ENCODE measurements around the gene CACNA1G.

CACNA1G gene

GRCh38 chr17:50577451-50577954, 17.0 kb downstream of the CACNA1G start:
- no peaks in the 10 kb centered on the region for H3K4me1 ChIP-seq (ENCODE audit: insufficient read depth, low read length, severe bottlenecking)
- no peaks in the 10 kb centered on the region for H3F3A ChIP-seq (ENCODE audit: insufficient read depth, low read length)
- no peaks in the 10 kb centered on the region for H3K9me2 ChIP-seq (ENCODE audit: low read depth, low read length)
- H3K79me2 ChIP-seq (ENCODE audit: insufficient read depth, low read length) = no peaks in the 10 kb centered on the region
- no peaks in the 10 kb centered on the region for H3K27me3 ChIP-seq (ENCODE audit: insufficient read depth, low read length)
- no peak overlapping the region for H2AFZ ChIP-seq (ENCODE audit: low read length)
- H3K9ac ChIP-seq (ENCODE audit: low read length) = no peak overlapping the region
- H3K9me3 ChIP-seq (ENCODE audit: low read length) = no peaks in the 10 kb centered on the region
- no peaks in the 10 kb centered on the region for H3K36me3 ChIP-seq (ENCODE audit: insufficient read depth, low read length)
- no peaks in the 10 kb centered on the region for H4K20me1 ChIP-seq (ENCODE audit: insufficient read depth, low read length)
- no peak overlapping the region for H3K27ac ChIP-seq (ENCODE audit: low read depth, low read length, poor library complexity, severe bottlenecking)
- no peak for TF ChIP-seq EZH2 (IDR thresholded peaks at IDR 0.05; ENCODE audit: borderline replicate concordance, low read length)
- TF ChIP-seq CTCF (IDR thresholded peaks at IDR 0.05; ENCODE audit: low read length) = no peak
- no peak overlapping the region for H3K4me3 ChIP-seq (ENCODE audit: low read depth, low read length, poor library complexity, severe bottlenecking)
- H3K4me2 ChIP-seq (ENCODE audit: low read length) = no peak overlapping the region

- H3K9ac ChIP-seq (ENCODE audit: low read length) = no peak overlapping the region
- no peaks in the 10 kb centered on the region for H3K36me3 ChIP-seq (ENCODE audit: insufficient read depth, low read length)
- TF ChIP-seq EZH2 (IDR thresholded peaks at IDR 0.05; ENCODE audit: borderline replicate concordance, low read length) (no peak), CTCF (IDR thresholded peaks at IDR 0.05; ENCODE audit: low read length) (no peak)
- H4K20me1 ChIP-seq (ENCODE audit: insufficient read depth, low read length) = no peaks in the 10 kb centered on the region
- H3K4me2 ChIP-seq (ENCODE audit: low read length) = no peak overlapping the region
- H3K27me3 ChIP-seq (ENCODE audit: insufficient read depth, low read length) = no peaks in the 10 kb centered on the region
- no peaks in the 10 kb centered on the region for H3K9me3 ChIP-seq (ENCODE audit: low read length)
- no peak overlapping the region for H3K4me3 ChIP-seq (ENCODE audit: low read depth, low read length, poor library complexity, severe bottlenecking)
- H3K4me1 ChIP-seq (ENCODE audit: insufficient read depth, low read length, severe bottlenecking) = no peaks in the 10 kb centered on the region
- no peaks in the 10 kb centered on the region for H3F3A ChIP-seq (ENCODE audit: insufficient read depth, low read length)
- H3K9me2 ChIP-seq (ENCODE audit: low read depth, low read length) = no peaks in the 10 kb centered on the region
- H2AFZ ChIP-seq (ENCODE audit: low read length) = no peak overlapping the region
- H3K27ac ChIP-seq (ENCODE audit: low read depth, low read length, poor library complexity, severe bottlenecking) = no peak overlapping the region
- H3K79me2 ChIP-seq (ENCODE audit: insufficient read depth, low read length) = no peaks in the 10 kb centered on the region
Measured at GRCh38 chr17:50578173-50578572, 17.7 kb downstream of the CACNA1G start.

- no peak overlapping the region for H3K4me2 ChIP-seq (ENCODE audit: low read length)
- no peaks in the 10 kb centered on the region for H3K27me3 ChIP-seq (ENCODE audit: insufficient read depth, low read length)
- no peaks in the 10 kb centered on the region for H3F3A ChIP-seq (ENCODE audit: insufficient read depth, low read length)
- no peak for TF ChIP-seq EZH2 (IDR thresholded peaks at IDR 0.05; ENCODE audit: borderline replicate concordance, low read length)
- TF ChIP-seq CTCF (IDR thresholded peaks at IDR 0.05; ENCODE audit: low read length) = no peak
- H3K9me2 ChIP-seq (ENCODE audit: low read depth, low read length) = no peaks in the 10 kb centered on the region
- H3K27ac ChIP-seq (ENCODE audit: low read depth, low read length, poor library complexity, severe bottlenecking) = no peak overlapping the region
- H4K20me1 ChIP-seq (ENCODE audit: insufficient read depth, low read length) = no peaks in the 10 kb centered on the region
- H3K4me3 ChIP-seq (ENCODE audit: low read depth, low read length, poor library complexity, severe bottlenecking) = no peak overlapping the region
- H2AFZ ChIP-seq (ENCODE audit: low read length) = no peak overlapping the region
- no peak overlapping the region for H3K9ac ChIP-seq (ENCODE audit: low read length)
- H3K4me1 ChIP-seq (ENCODE audit: insufficient read depth, low read length, severe bottlenecking) = no peaks in the 10 kb centered on the region
- no peaks in the 10 kb centered on the region for H3K36me3 ChIP-seq (ENCODE audit: insufficient read depth, low read length)
- H3K79me2 ChIP-seq (ENCODE audit: insufficient read depth, low read length) = no peaks in the 10 kb centered on the region
- H3K9me3 ChIP-seq (ENCODE audit: low read length) = no peaks in the 10 kb centered on the region
Measured at GRCh38 chr17:50579399-50579798, 18.9 kb downstream of the CACNA1G start.
